Activated T-helper 1 cell treated with anti-CD3 and anti-CD28 coated beads, Interleukin-2, amount 50 U/mL, for 16 hours (primary cell): ENCODE results near the gene NAGLU.

Experiments used
- DNase-seq, 2 donors: peaks; one replicate each; pipeline ENCODE4 v3.0.0-alpha.2; 2020; ENCODE audit warnings: low read depth in 1 of 2, low spot score in 1 of 2

NAGLU gene

DNA sequence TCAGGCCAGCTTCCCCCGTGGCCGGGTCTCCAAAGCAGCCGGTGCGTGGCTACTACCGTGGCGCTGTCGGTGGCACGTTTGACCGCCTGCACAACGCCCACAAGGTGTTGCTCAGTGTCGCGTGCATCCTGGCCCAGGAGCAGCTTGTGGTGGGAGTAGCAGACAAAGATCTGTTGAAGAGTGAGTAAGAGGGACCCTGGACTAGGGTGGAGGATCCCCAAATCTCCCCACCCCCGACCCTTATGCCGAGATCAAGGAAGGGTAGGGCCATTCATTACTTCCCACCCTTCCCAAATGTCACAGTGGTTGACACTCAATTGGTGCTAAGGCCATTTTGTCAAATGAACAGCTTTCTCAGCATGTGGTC lies 27.1 kb downstream of the NAGLU start:
- no peak for DNase-seq

DNA sequence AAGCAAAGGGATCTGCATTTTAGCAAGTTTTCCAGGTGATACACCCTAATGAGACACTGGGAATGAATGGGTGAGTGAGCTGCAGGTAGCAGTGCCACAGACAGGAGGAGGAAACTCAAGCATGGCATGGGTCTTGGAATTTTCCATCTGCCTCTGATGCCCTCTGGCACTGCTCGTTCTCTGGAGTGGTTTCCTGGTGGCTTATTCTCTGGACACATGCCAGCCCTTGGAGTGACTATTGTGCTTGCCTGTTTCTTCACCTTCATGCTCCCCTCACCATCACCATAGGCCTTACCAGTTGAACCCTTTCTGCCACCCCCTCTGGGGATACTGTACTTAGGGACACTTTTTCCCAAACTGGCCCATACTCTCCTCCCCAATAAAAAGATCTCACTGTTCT lies 27.5 kb downstream of the NAGLU start:
- DNase-seq, result no peak

DNA sequence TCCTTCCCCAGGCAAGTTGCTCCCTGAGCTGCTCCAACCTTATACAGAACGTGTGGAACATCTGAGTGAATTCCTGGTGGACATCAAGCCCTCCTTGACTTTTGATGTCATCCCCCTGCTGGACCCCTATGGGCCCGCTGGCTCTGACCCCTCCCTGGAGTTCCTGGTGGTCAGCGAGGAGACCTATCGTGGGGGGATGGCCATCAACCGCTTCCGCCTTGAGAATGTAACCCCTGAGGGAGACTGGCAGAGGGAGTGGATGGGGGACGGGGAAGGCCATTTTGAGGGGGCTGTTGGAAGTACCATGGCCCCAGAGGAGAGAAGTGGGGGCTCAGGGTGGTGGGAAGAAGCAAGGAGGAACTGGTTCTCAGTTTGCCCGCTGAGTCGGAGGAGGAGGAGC lies 27.9 kb downstream of the NAGLU start:
- DNase-seq, result no peak

DNA sequence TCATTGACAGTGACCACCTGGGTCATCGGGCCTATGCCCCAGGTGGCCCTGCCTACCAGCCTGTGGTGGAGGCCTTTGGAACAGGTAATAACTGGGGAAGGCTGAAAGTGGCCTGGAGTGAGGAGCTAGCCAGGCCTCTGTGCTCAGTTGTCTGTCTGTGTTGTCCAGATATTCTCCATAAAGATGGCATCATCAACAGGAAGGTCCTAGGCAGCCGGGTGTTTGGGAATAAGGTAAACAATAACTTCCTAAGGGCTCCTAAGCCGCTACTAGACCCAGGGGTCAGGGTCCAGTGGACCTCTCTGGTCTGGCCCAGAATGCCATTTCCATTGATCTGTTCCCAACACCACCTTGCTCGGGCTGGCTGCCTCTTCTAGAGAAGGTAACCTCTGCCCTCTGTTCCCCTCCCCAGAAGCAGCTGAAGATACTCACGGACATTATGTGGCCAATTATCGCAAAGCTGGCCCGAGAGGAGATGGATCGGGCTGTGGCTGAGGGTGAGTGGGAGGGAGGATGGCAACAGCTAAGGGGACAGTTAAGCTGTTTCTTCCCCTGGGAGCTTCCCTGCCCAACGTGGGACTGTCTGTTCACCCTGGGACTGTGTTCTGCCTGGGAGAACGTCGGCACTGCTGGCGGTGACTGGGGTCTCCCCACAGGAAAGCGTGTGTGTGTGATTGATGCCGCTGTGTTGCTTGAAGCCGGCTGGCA lies 28.9 kb downstream of the NAGLU start:
- no peak for DNase-seq

DNA sequence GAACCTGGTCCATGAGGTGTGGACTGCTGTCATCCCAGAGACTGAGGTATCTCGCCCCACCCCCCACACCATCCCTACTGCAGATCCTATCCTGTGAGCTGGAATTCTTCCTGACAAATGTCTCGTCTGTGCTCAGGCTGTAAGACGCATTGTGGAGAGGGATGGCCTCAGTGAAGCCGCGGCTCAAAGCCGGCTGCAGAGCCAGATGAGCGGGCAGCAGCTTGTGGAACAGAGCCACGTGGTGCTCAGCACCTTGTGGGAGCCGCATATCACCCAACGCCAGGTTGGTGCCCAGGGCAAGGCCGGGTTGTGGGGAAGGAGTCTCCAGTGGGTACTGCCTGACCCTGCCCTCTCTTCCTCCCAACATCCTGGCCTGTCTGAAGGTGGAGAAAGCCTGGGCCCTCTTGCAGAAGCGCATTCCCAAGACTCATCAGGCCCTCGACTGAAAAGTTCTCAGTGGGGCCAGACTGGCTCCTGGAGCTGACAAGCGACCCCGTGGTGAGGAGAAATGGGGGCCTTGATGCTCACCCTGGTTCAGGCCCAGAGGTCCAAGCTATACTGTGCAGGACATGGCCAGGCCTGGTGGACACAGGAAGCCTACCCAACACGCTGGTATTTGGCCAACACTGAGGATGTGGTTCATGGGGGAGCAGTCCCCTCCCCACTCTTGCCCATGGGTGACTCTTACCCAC lies 29.6 kb downstream of the NAGLU start:
- DNase-seq, result no peak

DNA sequence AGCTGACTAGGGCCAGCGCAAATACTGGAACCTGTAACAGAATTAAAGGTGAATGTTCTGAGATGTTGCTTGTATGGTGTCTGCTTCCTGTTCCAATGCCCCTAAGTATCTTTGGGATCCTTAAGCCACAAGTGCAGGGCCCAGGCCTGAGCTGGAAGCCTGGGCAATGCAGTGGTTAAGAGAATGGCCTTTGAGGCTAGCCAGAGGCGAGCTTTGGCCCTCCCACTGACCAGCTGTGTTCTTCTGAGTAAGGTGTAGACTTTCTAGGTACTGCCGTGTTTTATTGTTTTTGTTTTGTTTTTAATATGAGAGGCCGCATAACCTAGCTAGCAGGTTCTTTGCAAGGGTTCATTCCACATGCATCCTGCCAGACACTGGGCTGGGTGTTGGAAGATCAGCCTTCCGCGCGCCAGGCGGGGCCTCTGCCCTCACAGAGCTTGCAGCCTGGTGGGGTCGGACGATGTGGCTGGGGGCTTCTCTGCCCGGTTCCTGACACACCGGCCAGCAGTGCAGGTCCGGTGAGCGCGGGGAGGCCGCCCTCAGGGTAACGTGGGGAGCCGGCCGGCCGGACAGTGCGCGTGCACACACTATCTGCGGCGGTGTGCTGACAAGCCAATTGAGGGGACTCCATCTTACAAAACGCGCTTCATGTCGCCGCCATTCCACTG lies 30.3 kb downstream of the NAGLU start:
- no peak for DNase-seq

DNA sequence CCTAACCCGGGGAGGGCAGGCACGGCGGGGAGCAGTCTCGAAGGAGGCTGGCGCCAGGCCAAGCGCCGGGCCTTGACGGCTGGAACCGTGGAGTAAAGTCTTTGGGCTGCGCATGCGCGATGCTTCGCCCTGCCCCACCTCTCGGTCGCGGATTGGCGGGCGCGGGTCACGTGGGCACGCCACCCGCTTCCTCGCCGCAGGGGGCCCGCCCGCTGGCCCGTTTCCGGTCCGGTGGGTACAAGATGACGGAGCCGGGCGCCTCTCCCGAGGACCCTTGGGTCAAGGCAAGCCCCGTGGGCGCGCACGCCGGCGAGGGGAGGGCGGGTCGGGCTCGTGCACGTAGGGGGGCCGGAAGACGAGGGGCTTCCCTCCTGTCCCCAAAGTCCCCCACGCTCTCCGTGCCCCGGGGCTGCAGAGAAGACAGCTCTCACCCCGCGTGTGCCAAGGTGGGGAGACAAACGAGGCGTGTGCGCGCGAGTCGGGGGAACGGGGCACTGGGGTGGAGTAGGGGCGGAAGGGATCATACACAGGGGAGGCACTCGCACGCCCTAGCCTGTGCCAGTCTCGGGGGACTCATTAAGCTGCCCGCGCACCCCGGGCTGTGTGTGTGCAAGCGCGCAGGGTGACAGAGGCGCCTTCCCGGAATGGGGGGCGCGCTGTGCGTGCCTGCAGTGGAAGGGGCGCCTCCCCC lies 31.0 kb downstream of the NAGLU start, which contains the start of gene MLX:
MLX (plus strand) TSS at position 218 of the 691 bp plus-strand sequence; CDS start at position 243, 25 bp downstream.
- DNase-seq, result peak; percentile 81 to 88

DNA sequence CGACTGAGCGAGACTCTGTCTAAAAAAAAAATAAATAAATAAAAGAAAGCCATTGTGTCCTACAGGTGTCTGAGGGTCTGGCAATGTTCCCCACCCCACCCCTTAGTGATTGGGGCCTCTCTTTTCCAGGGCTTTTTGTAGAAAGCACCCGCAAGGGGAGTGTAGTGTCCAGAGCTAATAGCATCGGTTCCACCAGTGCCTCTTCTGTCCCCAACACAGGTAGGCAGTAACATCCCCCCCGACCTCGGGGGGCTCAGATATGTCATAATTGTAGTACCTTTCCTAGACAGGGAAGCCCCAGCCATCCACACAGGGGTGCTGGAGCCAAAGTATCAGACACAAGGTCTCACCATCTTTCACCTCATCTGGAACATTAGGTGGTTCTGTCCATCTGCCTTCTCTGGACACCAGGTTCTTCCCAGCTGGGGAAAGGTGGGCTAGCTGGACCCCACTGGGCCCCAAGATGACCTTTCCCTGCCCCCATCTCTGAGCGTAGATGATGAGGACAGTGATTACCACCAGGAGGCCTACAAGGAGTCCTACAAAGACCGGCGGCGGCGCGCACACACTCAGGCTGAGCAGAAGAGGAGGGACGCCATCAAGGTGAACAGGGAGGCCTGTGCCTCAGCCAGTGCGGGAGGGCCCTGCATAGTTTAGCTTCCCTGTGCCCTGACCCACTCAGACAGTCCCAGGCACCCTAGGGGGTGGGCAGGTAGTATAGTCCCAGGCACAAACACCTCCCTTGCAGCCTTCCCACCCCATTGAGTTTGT lies 32.5 kb downstream of the NAGLU start:
- DNase-seq, result no peak

DNA sequence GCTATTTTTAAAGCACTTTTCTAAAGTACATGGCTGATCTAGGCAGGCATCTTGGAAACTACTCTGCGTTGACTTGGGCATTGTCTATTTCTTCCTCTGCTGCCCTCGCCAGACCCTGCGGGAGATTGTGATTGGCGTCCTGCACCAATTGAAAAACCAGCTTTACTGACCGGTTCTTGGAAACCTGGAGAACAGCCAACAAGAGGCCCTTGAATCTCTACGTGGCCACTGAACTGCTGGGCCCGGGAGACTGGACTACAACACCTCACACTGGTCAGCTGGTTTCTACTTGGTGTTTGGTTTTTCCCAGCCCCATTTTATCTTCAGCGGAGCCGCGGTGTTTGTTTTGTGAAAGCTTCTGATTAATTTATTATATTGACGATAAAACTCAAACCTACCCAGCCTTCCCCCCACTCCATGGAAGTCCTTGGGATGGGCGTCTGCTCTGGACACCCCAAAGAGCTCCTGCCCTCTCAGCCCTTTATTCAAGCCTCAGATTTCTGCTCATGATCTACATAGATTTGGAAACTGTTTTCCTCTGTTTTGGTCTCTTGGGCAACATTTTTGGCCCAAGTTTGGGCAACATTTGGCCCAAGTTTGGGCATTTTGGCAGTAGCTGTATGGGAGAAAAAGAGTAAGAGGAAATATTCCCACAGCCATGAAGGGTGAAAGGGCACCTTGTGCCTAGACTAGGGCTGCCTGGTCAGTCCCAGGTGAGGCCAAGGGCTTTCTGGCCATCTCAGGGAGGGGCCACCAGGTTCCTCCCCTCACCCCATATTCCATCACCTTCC lies 35.6 kb downstream of the NAGLU start:
- DNase-seq, result no peak

DNA sequence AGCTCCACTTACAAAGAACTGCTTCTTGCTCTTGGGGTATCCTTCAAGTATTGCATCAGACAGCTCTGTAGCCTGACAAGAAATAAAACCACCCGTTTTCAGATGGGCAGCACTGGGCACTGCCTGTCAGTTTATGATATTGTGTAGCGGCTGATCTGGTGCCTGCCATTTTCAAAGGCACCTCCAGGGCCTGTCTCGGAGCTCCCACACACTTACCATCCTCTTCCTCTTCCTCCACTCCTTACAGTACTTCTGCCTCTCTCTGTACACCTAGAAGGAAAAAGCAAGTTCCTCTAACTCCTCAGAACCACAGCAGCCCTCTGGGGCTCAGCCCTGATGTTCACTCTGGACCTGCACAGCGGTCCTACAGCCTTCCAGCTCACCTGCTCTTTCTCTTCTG lies 37.1 kb downstream of the NAGLU start:
- DNase-seq, result no peak

DNA sequence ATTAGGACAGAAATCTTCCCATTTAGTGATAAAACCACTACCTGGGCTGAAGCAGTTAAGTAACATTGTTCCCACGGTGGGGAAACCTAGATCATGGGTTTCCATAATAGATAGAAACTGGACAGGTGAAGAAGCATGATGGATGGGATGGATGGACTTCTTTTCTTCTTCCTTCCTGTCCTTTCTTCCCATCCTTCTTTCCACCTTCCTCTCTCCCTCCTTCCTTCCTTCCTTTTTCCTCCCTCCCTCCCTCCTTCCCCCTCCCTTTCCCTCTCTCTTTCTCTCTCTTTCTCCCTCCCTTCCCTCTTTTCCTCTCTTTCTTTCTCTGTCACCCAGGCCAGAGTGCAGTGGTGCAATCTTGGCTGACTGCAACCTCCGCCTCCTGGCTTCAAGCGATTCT lies 38.4 kb downstream of the NAGLU start:
- DNase-seq, result no peak

DNA sequence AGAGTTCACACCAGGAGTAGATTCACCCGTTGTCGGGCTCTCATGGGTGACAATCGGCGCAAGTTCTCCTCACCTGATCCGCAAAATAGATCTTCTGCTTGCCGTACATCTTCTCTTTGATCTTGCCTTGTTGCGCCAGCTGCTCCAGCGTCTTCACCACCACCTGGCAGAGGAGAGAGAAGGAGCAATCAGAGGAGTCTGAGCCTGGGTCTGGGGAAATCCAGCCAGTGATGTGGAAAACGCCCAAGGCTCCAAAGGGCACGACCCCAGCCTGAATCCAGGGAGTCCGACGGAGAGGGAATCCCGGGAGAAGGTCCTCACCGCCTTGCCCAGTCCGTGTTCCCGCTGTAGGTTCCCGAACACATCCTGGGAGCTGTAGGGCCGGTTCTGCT lies 41.1 kb downstream of the NAGLU start:
- DNase-seq, result no peak

DNA sequence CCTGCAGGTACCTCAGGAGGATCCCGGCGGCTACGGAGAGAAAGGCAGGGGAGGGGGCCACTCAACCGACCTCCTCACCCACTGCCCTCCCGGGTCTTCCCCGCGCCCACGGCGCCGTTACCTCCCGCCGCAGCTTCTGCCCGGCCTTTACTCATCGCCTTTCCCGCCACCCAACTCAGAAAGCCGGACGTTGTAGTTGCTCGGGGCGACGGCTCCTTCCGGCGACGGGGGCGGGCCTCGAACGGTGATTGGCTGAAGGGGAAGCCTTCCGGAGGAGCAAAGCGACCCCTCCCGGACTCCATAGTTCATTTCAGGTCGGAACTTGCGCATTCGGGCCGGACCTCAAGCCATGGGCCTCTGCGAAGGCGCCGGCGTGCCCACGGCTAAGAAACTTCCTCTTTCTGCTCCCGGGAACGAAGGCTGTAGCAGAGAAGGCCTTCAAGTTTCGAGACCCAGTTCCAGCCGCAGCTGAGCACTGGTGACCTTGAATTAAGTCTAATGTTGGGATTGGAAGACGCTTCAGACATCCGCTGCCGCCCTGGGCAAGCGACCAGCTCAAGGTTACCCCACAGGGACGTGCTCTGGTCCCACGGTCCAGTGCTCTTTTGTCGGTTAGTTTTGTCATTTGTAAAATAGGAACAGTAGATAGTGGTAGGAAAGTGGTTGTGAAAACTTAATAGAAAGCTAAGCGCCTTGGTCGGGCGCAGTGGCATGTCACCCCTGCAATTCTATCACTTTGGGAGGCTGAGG lies 41.7 kb downstream of the NAGLU start, which contains the start of gene PSMC3IP:
PSMC3IP (minus strand) TSS at position 198 of the 750 bp plus-strand sequence; CDS start at position 155, 43 bp downstream.
- DNase-seq, result peak; percentile 83 to 88

DNA sequence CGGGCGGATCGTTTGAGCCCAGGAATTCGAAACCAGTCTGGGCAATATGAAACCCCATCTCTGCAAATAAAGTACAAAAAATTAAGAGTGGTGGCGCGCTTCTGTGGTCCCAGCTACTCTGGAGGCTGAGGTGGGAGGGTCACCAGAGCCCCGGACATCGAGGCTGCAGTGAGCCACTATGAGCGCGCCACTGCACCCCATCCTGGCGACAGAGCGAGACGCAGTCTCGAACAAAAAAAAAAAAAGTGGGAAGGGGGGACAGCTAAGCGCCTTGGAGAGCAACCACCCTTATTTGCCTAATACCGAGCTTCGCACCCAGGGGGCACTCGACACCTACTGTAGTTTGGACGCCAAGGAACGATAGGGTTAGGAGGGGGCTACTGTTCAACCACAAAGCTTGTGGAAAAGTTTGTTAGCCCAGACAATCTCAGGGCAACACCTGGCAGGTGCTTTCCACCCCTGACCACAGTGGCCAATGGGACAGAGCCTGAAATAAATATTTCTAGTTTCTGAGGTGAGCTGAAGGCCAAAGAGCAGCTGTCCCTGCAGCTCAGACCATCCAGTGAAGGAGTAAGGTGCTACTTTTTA lies 42.3 kb downstream of the NAGLU start:
- DNase-seq, result peak in 1 of 2 donors; percentile 43

DNA sequence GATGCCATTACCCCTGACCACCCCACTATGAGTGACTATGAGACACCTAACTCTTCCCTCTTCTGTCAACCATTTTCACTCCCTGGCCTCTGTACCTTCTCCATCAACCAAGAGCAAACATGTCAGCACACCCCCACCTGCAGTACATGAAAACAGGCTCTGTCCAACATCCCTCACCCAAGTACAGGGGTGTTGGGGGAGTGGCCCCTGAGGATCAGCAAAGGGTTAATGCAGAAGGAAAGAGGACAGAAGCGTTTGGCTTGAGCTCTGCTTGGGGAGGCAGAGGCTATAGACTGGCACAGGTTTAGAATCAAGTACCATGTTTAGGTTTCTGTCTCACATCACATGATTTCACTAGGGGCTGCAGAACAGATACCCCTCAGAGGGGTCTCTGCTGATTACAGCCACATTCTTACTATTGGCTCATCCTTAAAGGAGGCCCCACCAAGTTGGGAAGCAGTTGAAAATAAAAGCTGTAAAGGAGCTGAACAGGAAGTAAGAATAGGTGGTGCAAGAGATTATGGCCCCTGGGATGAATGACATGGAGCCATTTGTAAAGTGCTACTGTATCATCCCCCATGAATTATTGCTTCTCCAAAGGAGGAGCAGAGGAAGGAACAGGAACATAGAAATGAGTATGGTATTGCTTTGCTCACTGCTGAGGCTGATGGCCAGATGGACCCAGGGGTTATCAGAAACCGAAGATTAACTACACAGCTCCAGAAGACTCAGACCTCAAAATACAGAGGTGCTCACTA lies 43.9 kb downstream of the NAGLU start:
- no peak for DNase-seq

DNA sequence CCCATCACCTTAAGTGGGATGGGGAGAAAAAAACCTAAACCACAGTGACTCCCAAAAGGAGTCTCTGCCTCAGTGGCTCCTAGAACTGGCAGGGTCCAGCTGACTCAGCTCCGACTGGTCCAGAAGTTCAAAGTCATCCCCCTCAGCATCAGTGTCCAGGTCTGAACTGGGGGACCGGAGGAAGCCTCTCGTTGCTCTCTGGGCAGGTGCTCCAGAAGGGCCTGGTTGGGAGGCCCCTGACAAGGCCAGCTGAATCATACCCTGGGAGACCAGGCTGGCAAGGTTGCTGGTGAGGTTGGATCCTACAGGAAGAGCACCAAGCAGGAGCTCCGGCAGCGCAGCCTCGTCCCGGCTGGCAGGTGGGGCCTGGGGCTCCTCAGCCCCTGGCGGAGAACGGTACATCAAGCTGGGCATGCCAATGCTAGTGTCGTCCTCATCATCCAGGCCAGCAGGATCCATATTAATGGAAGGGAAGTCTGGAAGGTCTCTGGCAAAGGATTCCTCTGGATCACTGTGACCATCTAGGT lies 45.8 kb downstream of the NAGLU start:
- no peak for DNase-seq

DNA sequence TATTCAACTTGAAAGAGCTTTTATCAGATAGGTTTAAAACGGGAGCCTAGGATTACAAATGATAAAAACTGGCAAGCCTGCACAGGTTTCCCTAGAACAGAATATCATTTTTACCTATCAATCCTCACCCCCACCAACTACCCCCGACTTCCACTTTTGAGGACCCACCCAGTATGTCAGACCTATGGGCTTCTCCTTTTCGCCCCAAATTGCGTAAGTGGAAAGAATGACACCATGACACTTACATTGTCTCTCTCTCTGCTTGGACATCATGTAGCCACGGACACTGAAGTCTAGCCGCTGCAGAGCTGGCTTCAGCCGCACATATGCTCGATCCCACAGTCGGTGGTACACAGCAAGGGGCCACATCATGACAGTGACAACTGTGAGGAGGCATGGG lies 48.8 kb downstream of the NAGLU start:
- no peak for DNase-seq

DNA sequence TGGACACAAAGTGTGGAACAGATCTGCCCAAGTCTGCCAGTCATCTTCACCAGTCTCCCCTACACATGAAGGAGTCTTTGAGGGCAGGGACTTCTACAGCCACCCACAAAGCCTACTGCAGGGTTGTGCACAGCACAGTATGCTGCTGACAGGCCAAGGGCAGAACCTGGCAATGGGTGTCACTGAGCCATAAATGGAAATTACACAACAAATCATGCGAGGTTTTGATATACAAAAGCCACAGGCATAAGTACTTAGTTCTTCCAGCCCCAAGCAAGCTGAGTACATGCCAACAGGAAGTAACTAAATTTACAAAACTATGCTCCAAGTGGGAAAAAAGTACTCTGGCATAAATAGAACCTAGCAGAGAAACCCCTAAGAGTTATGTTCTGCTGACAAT lies 49.3 kb downstream of the NAGLU start:
- DNase-seq, result no peak
